Osteocyte (in vitro differentiated cells): Measurements from ENCODE around the gene PRMT7. TPM values are rescaled to one million over a fixed set of nuclear protein-coding genes. Genes with fewer than 3 reads are reported as not detected.

Source experiments
- DNase-seq: peaks from one replicate; pipeline ENCODE4 v3.0.0; 2021; ENCODE audit warnings: mixed read lengths; ENCODE audit not compliant: unreplicated experiment; ENCODE audit errors: extremely low spot score
- H3K27ac Mint-ChIP-seq: one replicate; pipeline ENCODE4 v1.8.0; 2021; ENCODE audit warnings: mild to moderate bottlenecking, mixed read lengths; ENCODE audit not compliant: unreplicated experiment
- H3K27me3 Mint-ChIP-seq: one replicate; pipeline ENCODE4 v1.8.0; 2021; ENCODE audit warnings: mixed read lengths; ENCODE audit not compliant: unreplicated experiment
- H3K36me3 Mint-ChIP-seq: one replicate; pipeline ENCODE4 v1.8.0; 2021; ENCODE audit warnings: mixed read lengths; ENCODE audit not compliant: unreplicated experiment
- H3K4me1 Mint-ChIP-seq: one replicate; pipeline ENCODE4 v1.8.0; 2021; ENCODE audit warnings: mixed read lengths; ENCODE audit not compliant: unreplicated experiment
- H3K4me3 Mint-ChIP-seq: one replicate; pipeline ENCODE4 v1.8.0; 2021; ENCODE audit warnings: mild to moderate bottlenecking, moderate library complexity, mixed read lengths; ENCODE audit not compliant: unreplicated experiment
- H3K9me3 Mint-ChIP-seq: one replicate; pipeline ENCODE4 v1.8.0; 2021; ENCODE audit warnings: mixed read lengths; ENCODE audit not compliant: unreplicated experiment
- CTCF ChIP-seq: fragments of 200-600 bp; sonication (generic); IDR thresholded peaks from 2 replicates; pipeline ENCODE4 v1.5.0; 2021; ENCODE audit warnings: antibody characterized with exemption, mild to moderate bottlenecking, moderate library complexity
- total RNA-seq: library from RNA; stranded (reverse); gene quantifications from 2 replicates; pipeline ENCODE4 v1.2.1, GENCODE V29; 2021

Gene PRMT7
- total RNA-seq, 1 donor from 2014 or later = 38.4 TPM

DNA sequence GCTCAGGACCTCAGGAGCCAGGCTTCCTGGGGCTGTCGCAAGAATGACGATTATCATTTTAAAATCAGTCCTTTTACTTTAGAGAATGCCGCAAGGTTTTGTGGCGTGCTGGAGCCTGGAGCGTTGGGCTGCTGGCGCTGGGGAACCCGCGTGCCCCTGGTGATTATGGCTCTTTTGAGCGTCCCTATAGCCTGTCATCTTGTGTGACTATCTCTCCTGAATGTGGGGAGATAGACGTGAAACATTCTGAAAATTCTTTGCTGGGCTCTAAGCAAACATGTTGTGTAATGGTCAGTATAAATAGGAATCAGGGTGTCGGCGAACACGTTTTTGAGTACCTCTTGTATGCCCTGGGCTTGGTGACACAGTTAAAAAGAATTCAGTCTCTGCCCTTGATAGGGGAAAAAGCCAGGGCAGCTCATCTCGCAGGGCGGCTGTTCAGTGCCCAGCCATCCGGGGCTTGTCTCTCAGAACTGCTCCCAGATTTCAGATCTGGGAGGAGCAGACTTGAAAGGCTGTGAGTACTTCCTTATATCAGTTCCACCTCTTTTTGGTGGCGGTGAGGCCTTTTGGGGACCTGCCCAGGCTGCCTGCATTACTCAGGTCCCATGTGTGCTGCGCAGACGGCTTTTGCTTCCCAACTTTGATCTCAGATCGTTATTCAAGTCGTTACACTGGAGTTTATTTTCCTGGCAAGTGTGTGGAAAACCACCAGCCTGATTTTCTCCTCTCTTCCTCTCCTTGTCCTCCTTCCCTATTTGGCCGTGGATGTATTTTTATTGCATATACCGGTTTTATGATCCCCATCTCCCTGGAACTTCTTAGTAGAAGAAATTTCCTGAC lies 45.5 kb upstream of the PRMT7 start:
- Mint-ChIP-seq H3K9me3 (no peaks in the 10 kb centered on the region), H3K27me3 (no peaks in the 10 kb centered on the region), H3K36me3 (peaks cover 1% of the 10 kb centered on the region), H3K4me3 (peak overlapping the region; percentile 96), H3K27ac (peak overlapping the region; percentile 98), H3K4me1 (peaks cover 30% of the 10 kb centered on the region)
- DNase-seq = no peak
- TF ChIP-seq CTCF = no peak

DNA sequence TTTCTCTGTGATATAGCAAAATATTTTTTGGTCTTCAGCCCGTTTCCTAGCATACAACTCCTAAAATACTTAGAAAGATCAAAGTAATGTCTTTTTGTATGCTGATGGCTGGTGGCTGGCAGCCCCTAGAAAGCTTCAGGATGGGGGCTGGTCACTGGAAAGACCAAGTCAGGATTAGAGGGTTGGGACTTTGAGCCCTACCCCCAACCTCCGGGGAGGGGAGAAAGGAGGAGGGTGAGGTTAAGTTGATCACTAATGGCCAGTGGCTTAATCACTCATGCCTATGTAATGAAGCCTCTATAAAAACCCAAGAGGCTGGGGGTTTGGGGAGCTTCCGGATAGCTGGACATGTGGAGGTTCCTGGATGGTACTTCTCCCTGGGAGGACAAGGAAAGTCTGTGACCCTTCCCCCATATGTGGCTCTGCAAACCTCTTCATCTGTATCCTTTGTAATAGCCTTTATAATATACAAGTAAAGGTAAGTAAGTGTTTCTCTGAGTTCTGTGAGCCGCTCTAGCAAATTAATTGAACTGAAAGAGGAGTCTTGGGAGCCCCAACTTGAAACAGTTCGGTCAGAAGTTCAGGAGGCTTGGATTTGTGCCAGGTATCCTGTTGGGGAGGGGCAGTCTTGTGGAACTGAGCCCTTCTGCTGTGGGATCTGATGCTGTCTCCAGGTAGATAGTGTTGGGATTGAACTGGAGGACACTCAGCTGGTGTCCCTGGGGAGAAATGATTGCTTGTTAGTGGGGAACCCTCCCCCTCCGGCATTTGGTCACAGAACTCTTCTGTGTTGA lies 43.0 kb upstream of the PRMT7 start:
- Mint-ChIP-seq H3K9me3 (no peaks in the 10 kb centered on the region), H3K4me3 (no peak overlapping the region), H3K27me3 (no peaks in the 10 kb centered on the region), H3K27ac (peak overlapping the region; percentile 57), H3K36me3 (peaks cover 4% of the 10 kb centered on the region), H3K4me1 (peaks cover 33% of the 10 kb centered on the region)
- no peak for TF ChIP-seq CTCF
- DNase-seq = no peak

GRCh38 chr16:68269793-68270192 lies 41.0 kb upstream of the PRMT7 start:
- Mint-ChIP-seq H3K27me3 (no peaks in the 10 kb centered on the region), H3K27ac (peak overlapping the region; percentile 57), H3K36me3 (peaks cover 6% of the 10 kb centered on the region), H3K9me3 (no peaks in the 10 kb centered on the region), H3K4me1 (peaks cover 27% of the 10 kb centered on the region), H3K4me3 (no peak overlapping the region)
- DNase-seq = no peak
- TF ChIP-seq CTCF = no peak

DNA sequence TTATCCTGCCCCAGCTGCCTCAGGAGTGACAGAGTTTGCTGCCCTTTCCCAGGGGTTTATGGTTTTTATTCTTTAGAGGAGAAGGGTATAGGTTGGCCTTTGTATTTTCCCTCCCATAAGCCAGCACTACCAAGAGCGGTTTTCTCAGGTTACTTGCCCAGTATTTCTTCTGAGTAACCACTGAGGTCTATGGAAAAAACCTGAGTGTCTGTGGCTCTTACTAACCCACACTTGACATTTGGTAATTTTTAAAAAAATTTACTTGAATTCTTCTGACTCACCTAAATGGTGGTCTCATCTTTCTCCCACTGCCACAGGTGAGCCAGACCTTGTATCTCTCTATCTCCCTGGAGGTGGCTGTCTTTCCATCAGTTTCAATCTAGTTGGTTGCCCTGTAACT lies 40.5 kb upstream of the PRMT7 start:
- DNase-seq = no peak
- Mint-ChIP-seq H3K36me3 (peaks cover 6% of the 10 kb centered on the region), H3K27me3 (no peaks in the 10 kb centered on the region), H3K4me3 (no peak overlapping the region), H3K27ac (no peak overlapping the region), H3K9me3 (no peaks in the 10 kb centered on the region), H3K4me1 (peaks cover 24% of the 10 kb centered on the region)
- TF ChIP-seq CTCF = no peak
